Measurements from ENCODE around the gene P2RY1.

The P2RY1 gene, protein sequence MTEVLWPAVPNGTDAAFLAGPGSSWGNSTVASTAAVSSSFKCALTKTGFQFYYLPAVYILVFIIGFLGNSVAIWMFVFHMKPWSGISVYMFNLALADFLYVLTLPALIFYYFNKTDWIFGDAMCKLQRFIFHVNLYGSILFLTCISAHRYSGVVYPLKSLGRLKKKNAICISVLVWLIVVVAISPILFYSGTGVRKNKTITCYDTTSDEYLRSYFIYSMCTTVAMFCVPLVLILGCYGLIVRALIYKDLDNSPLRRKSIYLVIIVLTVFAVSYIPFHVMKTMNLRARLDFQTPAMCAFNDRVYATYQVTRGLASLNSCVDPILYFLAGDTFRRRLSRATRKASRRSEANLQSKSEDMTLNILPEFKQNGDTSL

DNA sequence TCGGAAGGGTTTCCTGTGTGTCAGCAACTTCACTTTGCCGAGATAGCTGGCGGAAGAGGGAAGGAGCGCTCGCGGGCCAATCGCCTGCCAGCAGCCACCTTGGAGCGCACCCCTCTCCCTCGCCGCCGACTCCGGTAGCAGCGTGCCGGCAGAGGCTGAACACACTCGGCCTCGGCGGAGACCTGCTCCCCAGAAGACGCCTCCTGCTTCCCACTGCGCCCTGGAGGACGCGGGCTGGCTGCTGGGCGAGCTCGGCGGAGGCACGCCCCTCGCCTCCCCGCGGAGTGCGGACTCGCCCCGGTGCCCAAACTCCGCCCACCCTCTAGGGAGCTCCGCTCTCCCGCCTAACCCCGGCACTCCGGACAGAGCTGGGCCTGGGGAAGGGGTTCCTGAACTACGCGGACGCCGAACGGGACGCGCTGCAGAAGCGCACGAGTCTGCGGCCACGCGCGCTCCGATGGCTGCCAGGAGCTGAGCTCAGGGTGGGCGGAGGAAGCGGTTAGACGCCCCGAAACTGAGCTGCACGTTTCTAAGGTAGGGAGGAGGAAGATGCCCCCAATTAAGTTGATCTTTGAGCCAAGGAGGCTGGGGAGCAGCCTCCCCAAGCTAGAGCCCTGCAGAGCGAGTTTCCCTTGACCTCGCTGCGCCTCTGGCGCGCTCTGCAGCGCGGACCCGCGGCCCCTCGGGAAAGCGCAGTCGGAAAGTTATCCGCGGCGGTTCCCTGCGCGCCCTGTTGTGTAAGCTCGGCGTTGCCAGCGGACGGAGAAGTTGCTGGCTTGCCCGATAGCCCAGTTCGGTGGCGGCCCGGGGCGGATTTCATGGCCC lies at the start of gene P2RY1:
P2RY1 (plus strand) TSS at position 356 of the 825 bp plus-strand sequence. CDS start 652 bp downstream, outside the sequence.
- DNase-seq: peak in 2 of 3 experiments; percentile 94 to 97

GRCh38 chr3:152786977-152787681 lies 47.8 kb upstream of the P2RY1 start:
- no peak for DNase-seq

GRCh38 chr3:152790651-152791387 lies 44.1 kb upstream of the P2RY1 start:
- DNase-seq: no peak

DNA sequence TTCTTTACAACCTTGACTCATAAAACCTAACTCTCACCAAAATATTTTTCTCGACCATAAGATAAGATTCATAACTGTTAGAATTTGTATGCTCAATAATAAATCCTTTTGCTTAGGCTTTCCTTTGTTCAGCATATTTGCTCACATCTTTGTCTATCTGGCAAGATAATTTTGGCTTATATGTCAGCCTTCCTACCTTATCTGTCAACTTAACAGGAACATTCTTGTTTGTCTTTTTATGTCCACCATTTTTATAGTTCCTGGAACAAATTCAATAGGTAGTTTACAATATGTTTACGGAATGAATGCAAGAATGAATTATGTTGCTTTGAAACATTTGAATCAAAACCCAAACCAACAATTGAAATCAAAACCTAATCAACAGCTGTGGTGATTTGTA lies 41.0 kb upstream of the P2RY1 start:
- DNase-seq: no peak

- no peak for DNase-seq
These were observed 37.0 kb upstream of the P2RY1 start for GRCh38 chr3:152797751-152798432.

DNA sequence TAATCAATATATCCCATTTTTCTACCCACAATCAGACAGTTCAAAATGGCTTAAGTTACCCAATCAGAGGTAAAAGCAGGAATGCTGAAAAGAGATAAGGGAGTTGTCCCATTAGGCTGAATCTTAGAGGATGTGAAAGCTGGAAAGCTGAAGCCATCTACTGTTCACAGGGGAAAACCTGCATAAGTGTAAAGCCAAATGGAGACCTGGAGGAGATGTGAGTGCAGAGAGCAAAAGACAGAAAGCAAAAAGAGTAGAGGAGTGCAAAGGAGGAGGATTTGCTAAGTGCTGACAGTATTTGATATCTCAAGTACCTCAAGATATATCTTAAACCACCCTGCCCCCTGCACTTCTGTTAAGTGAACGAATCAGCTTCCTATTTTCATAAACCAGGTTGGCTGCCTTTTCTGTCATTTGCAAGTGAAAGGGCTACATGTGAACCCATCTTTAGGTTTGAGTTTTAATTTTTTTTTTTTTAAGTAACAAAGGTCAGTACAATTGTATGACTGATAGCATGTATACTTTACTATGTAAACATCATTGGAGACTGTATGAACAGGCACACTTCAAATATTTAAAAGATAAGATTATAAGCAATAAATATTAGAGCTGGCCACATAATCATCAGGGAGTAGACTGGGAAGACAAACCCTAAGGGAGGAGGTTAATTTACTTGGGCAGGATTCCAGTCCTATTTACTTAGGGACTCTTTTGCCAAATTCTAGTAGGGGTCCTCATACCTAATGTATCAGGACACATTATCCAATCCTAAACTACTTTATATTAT lies 22.8 kb upstream of the P2RY1 start:
- peak in 1 of 3 experiments; percentile 53 for DNase-seq

DNA sequence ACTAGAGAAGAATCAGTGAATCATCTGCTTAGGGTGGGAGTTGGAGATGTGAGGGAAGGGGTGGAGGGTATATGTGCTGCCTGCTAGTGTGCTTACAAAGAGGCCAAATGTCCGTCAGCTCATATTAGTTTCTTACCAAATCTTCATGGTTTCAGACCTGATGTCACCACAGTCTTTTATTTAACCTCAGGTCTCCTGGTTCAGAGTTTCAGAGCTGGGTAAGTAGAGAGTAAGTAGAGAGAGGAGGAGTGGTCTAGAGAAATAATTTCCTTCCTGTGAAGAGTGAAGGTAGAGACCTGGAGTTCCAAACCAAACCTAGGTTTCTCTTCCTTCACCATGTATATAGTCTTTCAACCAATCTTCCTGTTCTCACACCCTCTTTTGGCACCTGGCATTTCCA lies 17.5 kb upstream of the P2RY1 start:
- DNase-seq: no peak

GRCh38 chr3:152818027-152818426 lies 16.9 kb upstream of the P2RY1 start:
- DNase-seq: no peak

- DNase-seq: no peak
These were observed 11.8 kb upstream of the P2RY1 start for GRCh38 chr3:152823173-152823572.

GRCh38 chr3:152823781-152824180 lies 11.2 kb upstream of the P2RY1 start:
- DNase-seq: no peak

DNA sequence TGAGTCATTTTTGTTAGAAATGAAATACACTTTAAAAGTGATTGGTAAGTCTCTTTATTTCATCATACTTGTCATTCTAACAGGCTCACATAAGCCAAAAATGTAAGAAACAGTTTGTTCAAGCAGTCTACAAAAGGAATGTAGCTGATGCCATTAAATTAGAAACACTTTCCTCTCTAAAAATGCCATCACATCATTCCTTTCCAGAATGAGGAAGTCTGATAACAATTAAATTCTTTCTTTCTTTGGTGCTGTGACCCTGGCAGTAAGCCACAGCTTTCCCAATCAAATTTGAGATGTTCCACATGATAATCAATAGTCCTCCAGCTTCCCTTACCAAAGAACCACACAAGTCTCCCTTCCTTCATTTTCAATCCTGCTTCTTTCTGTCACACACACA lies 9.4 kb upstream of the P2RY1 start:
- DNase-seq: no peak

GRCh38 chr3:152826476-152826875 lies 8.5 kb upstream of the P2RY1 start:
- DNase-seq: no peak

GRCh38 chr3:152827313-152827712 lies 7.6 kb upstream of the P2RY1 start:
- no peak for DNase-seq

DNA sequence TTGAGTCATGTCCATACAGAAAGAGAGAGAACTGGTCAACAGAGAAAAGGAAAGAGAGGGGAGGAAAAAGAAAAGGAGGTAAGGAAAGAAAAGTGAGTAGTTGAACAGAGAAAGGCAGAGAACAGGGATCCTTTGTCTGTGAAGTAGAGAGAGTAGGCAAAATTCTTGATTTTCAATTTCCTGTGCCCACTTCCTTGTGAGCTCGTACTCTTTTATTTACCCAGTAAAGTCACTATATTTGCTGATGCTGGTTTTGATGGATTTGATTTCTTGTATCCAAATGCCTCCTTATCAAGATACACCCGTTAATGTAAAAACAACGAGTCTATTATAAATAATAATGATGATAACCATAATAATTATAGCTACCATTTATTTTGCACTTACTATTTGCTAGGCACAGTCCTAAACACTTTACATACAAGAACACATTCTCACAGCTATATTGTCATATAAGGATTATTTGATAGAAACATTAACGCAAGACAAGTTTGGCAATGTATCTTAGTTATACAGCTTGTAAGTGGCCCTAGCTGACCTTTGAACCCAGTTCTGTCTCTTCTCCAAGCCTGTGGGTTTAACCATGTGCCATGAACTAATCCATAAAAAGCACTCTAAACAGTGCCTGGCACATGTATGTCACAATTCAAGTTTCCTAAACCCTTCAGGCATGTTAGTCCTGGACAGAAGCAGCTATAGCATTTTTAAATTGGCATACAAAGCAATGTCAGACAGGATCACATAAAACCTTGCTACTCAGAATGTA lies 6.7 kb upstream of the P2RY1 start:
- DNase-seq: no peak

DNA sequence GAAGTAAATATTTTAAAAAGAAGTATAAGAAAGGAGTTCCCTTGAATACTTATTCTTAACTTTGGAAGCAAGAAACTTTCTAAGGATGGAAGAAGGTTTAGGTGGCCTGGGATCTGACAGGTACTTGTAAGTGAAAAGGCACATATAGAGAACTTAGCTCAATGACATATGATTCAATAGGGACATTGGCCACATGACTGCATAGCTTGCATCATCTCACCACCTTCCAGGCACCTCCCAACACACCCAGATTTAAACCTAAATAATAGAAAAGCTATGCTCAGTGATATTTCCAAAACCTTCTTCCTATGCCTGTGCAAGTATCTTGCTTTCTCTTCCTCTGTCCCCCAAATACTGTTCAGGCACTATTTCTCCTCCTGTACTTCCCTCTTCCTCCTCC lies 4.7 kb upstream of the P2RY1 start:
- DNase-seq: no peak

- DNase-seq: no peak
These were observed 2.9 kb upstream of the P2RY1 start for GRCh38 chr3:152832046-152832445.

DNA sequence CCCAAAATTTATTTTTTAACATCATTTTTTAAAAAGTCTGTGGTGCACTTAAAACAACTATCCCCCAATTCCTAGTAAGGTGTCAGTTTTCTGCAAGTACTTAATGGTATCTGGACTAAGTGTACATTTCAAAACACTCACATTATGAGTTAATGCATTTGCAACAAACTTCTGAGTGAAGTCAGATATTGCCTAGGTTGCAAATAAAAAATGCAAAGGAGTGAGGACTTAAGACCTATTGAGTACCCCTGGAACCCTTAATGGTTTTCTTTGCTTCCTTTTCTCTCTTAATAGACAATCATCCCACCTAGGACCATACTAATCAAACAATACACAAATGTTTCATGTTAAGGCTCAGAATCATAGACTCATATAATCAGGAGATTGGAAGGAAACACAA lies 1.8 kb upstream of the P2RY1 start:
- DNase-seq: no peak

- peak in 2 of 3 experiments; percentile 16 to 97 for DNase-seq
These were observed 648 bp upstream of the P2RY1 start for GRCh38 chr3:152834191-152834775.

DNA sequence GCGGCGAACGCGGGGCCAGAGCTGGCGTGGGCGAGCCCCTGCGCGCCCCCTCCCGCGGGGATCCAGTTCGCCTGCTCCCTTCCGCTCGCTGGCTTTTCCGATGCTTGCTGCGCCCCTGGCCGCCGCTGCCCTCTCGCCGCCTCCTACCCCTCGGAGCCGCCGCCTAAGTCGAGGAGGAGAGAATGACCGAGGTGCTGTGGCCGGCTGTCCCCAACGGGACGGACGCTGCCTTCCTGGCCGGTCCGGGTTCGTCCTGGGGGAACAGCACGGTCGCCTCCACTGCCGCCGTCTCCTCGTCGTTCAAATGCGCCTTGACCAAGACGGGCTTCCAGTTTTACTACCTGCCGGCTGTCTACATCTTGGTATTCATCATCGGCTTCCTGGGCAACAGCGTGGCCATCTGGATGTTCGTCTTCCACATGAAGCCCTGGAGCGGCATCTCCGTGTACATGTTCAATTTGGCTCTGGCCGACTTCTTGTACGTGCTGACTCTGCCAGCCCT lies 721 bp downstream of the P2RY1 start:
- DNase-seq: peak in 2 of 3 experiments; percentile 48 to 54

- no peak for DNase-seq
These were observed 1.3 kb downstream of the P2RY1 start for GRCh38 chr3:152836269-152836668.

All from NCI-H1417 (cell line).